ENCODE results near the gene MACROD2.
"Not testable (repeated sequence)": the region's sequence is repeated elsewhere in the genome, so short reads cannot be mapped to it uniquely, and the experiment has no call there.

MACROD2 gene

DNA sequence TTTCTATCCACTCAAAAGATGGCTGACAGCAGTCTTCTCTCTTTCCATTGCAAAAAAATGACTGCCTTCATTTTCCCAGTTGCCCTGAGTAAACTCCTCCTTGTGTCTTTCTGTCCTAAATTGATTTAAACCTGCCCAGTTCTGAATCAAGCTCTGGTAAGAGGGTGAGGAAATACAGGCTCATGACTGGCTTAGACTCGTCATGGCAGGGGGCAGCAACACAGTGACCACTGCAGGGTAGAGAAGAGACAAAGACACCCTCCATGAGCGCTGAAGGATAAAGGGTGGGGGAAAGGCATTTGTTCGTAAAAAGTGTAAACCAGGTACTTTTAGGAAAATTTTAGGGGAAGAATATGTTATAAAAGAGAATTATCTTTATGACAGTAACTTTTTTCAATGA, 1080.3 kb downstream of the MACROD2 start:
- no peak for DNase-seq

DNA sequence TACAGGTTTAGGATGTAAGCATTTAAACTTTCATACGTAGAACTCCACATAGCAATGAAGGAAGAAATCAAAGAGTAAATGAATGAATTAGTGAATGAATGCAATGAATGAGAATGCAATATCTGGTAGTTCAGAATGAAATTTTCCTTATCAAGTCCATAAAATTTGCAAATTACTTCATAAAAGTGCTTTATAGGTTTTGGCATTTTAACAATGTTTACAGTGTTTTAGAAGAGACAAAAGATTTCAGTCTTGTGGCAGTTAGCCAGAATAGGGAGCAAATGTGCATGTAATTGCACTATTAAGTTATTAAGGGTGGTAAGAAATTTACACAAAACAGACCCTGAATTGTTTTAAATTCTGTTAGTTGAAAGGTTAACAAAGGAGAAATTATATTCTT, 1081.5 kb downstream of the MACROD2 start:
- DNase-seq = no peak

DNA sequence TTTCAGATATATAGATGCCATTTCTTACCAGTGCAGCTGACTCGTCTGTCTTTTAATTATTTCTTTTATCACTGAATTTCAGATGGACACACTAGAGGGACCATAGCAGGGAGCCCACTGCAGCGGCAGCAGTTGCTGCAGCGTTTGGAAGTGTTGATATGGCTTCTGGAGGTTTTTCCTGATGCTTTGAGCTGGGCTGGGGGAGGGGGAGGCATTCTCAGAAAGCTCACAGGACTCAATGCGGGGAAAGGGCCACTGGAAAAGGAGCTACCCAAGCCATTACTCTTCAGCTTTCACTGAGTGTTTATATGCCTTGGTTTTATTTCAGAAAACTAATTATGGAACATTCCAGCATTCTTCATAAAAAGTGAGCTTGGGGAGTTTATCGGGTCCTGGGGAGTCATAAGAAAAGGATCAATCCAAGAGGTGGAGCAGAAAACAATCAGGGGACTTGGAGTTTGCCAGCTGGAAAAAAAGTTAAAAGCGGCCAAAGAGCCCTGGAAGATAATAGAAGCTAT, 1082.5 kb downstream of the MACROD2 start:
- DNase-seq = no peak

DNA sequence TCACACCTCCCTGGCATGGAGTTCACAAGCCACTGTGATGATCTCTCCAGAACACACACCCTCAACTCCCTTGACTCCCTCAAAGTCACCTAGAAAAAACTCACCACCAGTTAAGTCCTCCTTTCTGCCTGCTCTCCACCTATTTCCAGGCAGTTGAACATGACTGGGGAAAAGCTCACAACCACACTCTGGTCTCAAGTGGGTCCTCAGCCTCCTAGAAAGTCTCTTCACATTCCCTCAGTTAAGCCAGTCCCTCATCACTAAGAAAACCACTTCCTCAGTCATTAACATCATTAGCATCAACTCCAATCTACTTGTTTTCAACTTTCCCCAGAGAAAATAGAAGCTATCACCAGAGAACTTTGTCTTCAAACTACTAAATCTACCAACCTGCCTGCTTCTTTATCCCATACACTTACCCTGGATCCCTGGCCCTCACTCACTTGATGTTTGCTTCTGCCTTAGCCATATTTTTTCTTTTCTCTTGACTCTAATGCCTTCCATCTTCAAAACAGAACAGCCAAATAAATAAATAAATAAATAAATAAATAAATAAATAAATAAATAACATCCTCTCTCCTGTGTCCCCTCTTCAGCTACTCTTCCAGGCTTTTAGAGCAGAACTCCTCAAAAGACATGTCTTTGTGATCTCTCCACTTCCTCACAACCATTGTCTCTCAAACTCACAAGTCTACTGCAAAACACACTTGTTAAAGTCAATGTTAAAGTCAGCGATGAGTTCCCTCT, 1084.5 kb downstream of the MACROD2 start:
- no peak for DNase-seq

DNA sequence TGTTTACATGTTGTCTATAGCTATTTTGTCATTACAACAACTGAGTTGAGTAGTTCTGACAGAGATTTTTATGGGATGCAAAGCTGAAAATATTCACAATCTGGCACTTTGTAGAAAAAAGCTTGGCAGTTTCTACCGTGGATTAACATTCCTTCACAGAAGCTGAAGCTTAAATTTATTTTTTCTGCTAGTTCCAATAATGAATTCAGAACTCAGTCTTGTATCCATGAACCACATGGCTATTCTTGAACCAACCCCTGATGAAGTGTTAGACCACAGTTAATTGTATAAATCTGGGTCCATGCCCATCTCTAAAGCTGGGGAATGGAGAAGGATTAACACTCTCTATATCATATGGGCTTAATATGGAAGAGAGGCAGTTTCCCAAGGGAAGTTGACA, 1085.9 kb downstream of the MACROD2 start:
- DNase-seq = no peak

DNA sequence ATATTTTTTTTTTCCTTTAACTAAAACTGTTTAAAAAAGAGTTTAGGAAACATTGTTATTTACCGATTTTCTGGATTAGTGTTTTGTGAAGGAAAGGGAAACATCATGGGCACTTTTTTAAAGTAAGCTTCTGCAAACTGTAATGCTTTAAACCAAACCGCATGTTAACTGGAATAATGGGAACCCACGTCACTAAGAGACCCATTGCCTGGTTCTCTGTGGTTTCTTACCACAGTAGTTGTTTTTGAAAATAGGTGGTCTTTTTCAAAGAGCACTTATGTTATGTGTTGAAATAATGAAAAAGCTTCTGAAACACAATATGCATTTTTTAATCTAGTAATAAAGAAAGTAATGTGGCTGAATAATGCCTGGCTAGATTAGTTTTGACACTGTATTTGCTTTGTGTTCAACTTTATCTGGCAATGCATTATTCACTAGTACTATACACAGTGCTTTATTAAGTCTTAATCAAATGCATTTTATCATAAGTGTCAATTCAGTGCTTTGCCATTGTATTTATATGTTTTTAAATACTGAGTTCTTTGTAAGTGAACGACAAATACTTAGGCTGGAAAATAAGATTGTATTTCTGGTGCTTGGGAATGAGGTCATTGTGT, 1096.2 kb downstream of the MACROD2 start:
- DNase-seq = no peak

DNA sequence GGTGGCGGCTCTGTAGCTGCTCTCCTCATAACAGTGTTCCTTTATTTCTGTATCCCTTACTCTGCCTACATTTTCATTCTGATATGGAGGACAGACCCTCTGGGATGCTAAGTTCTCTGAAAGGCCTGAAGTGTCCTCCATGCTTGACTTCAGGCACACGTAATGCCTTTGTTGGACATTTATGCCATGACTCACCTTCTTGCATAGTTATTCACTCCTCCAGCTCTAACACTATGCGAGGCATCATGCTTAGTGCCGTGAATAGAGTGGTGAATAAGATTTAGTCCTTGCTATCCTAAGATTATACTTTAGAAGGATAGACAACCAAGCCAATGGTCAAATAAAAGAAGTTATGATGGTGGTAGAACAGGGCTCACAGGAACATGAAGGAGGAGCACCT, 1103.0 kb downstream of the MACROD2 start:
- no peak for DNase-seq

DNA sequence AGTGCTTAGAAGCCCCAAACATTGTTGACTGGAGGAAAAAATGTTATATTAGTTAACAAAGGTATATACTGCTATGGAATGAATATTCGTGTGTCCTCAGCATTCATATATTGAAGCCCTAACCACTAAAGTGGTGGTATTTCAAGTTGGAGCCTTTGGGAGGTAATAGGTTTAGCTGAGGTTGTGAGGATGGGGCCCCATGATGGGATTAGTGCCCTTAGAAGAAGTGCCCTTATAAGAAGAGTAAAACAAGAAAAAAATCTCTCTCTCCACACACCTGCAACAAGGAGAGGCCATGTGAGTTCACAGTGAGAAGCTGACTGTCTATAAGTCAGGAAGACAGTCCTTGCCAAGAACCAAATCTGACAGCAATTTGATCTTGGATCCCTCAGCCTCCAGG, 1103.8 kb downstream of the MACROD2 start:
- no peak for DNase-seq

DNA sequence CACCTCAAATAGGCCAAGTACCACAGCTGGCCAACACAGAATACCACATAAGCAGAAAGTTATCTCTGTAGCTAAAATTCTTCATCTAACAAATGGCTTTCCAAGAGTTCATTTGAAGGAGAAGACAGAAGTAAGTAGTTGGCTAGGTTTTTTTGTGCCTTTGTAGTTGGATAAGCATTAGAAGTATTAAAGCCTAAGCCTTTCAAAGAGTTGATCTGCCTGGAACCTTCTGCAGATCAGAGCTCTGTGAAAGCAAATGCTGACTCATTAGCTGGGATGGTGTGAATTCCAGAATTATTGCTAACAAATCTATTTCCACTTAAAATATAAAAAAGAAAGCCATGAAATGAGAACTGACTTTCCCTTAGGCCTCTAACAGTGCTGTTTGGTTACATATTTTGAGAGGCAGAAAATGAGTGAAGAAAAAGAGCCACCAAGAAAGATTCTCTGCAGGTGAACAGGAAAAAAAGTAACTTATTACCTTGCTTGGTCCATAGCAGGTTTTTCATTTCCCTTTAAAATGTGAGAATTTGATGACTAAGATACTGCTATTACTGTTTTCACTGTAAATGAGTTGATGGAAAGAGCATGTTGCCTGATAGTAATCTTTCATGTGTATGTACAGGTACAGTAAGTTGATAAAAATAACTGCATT, 1105.3 kb downstream of the MACROD2 start:
- DNase-seq = no peak

DNA sequence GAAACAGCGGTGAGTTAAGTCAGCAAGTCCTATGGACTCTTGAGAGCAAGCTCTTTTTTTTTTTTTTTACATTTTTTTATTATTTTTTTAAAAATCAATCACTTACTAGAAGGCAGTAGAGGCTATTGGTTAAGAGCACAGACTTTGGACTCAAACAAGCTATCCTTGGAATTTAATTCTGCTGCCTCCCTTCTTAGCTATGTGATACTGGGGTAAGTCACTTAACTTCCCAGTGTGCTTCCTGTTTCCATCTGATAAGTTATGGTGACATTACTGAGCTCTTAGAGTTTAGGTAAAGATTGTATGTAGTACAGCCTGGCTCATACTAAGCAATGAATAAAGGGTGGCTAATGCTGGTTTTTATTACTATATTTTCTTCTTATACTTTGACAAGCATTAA, 1112.6 kb downstream of the MACROD2 start:
- DNase-seq = no peak

DNA sequence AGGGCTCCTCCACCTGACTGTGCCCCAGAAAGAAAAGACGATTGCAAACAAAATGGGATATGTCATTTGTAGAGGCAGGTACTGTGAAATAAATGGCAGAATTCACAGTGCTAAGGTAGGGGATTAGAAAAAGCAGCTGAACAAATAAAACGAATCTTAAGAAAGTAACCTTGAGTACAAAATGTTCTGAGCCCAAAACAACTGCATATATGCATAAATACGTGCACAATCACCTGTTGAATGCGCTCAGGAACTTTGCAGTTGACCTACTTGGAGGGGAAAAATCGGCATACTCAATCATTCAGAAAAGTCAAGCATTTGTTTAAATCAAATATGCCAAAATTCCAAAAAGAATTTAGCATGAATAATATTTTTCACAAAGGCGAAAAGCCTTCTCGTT, 1114.2 kb downstream of the MACROD2 start:
- DNase-seq = no peak

DNA sequence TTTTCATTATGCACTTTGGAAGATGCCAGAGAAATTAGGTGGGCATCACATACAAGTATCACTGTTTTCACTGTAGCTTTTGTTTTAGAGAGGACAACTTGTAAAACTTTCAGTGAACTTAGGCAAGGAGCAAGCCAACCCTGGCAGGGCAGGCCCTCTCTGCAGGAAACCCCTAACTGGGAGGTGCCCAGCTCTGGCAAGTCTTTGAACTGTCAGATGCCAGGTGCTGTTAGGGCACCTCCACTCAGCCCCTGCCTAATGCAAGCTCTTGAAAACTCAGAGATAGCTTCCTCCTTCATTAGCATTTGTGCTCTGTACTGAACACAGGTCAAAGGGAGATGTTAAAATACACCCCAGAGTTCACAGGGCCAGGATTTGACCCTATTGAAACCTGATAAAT, 1116.3 kb downstream of the MACROD2 start:
- no peak for DNase-seq

DNA sequence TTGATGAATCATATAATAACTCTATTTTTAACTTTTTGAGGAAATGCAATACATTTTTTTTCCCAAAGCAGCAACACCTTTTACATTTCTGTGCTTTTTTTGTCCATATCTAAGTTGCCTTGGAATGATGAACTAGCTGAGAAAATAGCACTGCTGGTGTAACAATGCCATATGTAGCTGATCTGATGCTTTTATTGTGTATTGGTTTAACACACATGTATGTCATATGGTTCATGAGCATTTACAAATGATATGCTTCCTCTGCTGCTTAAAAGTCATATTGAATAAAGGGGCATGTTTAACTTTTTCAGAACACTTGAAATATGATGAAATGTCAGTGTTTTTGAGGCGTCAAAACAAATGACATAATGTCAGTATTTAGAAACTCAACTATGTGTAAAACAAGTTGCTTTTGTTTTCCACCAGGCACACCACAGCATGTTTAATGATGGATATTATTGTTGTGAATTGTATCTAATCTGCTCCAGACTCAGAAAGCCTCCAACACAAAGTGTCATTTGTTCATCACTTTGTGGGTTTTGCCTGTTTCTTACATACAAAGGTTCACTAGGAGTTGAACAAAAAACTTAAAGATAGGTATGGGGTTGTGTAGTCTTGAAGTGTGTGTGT, 1117.9 kb downstream of the MACROD2 start:
- DNase-seq = no peak

DNA sequence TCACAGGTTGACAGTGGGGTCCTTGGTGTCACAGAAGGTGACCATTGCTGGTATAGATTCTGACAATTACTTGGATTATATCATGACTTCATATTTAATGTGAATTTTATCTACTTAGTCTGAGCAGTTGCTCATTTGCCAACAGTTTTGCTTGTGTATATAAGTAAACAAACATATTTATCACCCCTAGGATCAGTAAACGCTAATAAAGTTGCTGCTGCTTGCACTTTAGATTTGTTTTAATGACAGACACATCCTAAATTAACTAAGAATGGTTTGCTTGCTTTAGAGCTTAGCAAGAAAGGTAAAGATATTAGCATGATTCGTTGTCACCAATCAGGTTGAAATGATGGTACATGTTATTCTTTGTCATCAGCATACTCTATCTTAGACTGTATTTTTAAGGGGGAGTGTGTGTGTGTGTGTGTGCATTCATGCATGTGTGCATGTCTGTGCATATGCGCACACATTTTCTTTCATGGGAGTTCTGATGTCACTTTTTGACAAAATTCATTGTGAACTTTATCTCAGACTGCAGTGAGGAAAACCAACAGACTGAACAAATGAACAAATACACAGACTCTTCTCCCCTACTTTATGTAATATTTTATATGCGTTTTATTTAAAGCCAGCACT, 1124.7 kb downstream of the MACROD2 start:
- no peak for DNase-seq

DNA sequence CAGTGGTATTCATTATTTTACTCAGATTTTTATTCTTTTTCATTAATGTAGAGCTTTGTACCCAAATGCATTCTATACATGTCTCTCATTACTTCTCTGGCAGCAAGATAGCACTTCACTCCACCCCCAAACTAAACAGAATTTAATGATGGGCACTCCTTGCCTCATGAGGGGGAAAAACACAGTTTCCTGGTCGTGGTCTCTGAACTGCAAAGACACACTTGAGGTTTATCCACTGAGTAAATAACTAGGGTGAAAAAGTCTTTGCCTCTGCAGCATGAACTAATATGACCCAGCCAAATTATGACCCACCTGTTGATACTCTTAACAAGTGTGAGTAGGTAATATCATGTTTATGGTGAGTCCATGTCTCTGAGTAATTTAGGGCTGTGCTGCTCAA, 1127.3 kb downstream of the MACROD2 start:
- DNase-seq = no peak

DNA sequence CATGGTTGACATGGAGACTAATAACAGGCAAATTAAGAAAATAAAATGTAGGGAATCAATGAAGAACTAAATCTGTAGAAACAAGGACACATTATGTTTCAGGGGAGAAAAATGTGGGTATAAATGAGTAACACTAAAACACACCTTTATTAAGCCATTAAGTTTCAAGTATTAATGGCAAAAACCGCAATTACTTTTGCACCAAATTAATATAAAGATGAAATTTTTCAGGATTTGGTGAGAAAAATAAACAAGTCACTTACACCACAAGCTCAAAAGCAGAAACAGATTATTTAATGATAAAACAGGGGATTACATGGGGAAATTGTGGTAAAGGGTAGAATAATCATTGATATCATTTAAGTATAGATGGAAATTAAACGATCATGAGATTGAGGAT, 1135.9 kb downstream of the MACROD2 start:
- DNase-seq = no peak

DNA sequence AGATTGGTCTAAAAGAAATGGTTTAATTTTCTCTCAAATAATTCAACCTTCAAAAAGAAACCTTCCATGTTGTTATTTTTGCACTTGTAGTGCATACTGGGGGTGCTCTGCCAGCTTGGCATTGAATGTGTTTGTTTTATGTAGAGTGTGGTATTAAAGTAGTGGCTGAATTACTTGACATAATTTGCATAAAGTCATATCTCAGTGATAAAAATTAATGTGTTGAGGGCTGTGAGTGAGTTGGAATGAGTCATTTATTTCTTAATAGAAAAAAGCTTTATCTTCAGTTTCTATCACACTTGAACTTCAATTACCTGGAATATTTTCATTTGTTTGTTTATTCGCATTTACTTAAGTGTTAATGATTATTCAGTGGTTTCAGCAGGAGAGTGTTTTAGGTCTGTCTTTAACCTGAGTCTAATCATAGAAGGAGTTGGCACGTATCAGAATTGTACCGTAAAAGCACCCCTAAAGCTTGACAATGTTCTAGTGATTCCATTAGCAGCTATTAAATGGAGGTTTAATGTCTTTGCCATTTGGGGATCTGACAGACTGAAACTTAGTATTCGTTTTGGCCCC, 1143.3 kb downstream of the MACROD2 start:
- no peak for DNase-seq

DNA sequence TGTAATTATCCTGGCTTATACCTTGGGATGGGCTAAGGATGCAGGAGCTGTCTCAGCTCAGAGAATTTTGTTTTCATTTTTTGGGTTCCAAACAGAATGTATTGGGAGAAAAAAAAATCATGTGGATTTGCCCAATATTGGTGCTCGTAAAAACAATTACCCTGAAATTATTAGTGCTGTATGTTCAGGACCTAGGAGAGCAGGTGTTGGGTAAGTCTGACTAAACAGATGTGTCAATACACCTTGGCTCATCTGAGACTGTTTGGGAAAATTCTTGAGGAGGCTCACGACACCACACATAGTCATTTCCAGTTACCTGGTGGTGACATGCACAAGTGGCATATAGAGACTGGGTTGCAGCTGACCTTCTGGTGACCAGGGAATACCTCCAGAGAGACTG, 1144.2 kb downstream of the MACROD2 start:
- no peak for DNase-seq

DNA sequence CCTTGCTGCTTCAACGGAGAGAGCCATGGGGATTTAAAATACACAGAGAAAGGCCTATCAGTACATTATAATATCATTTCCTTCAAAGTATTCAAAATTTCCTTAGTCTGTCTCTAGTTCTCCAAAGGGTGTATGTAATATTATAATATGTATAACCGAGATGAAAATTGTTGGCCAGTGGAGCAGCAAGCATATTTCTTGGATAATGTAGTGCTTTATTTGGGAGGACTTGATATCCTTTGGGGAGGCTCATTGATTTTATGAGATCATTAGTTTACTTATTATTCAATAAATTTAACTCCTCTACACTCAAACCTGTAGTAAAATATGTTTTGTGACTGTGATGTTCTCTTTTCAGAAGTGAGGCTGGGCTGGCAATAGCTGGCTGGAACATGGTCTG, 1145.0 kb downstream of the MACROD2 start:
- no peak for DNase-seq

DNA sequence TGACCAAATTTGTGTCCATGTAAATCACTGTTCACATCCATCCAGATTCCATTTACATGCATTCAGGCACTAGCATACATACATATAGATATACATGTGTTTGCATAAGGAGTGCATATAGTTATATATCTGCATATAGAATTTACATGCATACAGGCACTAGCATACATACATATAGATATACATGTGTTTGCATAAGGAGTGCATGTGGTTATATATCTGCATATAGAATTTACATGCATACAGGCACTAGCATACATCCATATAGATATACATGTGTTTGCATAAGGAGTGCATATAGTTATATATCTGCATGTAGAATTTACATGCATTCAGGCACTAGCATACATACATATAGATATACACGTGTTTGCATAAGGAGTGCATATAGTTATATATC, 1145.6 kb downstream of the MACROD2 start:
- not testable (repeated sequence) for DNase-seq

DNA sequence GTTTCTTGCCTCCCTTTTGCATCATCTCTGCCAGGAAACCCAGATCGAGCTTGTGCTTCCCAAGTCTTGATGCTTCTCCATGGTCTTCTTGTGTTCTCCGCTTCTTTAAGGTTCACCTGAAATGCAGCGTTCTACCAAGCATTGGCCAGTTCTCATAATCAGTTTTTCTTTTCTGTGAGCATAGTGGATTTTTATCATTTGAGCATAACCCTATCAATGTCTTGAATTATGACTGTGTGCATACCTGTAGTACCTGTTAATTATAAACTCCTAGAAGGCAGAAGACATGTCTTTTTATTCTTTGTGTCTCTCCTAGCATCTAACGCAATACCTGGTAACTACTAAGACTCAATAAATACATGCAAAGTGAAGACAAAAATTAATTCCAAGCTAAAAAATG, 1146.5 kb downstream of the MACROD2 start:
- DNase-seq = no peak

DNA sequence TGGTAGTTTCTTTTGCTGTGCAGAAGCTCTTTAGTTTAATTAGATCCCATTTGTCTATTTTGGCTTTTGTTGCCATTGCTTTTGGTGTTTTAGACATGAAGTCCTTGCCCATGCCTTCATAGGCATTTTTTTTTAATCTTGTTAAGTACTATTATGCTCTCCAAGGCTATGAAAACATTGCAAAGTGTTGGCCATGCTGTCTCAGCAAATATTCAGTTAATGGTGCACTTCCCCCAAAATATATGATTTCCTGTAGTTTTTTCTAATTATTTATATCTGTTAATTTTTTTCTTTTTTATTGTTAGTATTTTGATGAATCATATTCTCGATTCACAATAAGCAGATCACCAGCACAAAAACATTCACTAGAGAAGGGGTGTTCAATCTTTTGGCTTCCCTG, 1148.2 kb downstream of the MACROD2 start:
- DNase-seq = no peak

DNA sequence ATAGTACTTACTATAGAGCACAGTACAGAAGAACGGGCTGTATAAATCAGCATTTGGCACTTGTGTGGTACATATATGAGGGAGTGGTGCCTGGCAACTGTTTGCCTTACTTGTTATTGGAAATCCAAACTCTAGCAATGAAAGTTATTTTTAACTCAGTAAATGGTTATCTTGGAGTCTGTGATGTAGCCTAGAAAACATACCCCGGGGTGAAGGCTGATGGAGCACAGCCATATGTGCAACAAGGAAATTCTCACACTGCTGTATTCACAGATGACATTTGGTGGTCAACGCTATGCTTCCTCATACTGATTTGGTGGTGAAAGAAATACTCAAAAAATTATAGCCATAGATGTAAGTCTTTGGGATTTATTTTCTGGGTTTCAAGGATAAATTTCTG, 1149.6 kb downstream of the MACROD2 start:
- DNase-seq = no peak
